IPS-20b (cell line): ENCODE data around the gene C1QTNF12.

Experiments
- H3K27ac ChIP-seq: one replicate; pipeline ENCODE4 v1.5.1; 2013; ENCODE audit warnings: low read length
- H3K27me3 ChIP-seq: 2 replicates; pipeline ENCODE4 v1.6.1; 2013; ENCODE audit warnings: mild to moderate bottlenecking, low read length, inconsistent platforms; ENCODE audit not compliant: insufficient read depth
- H3K36me3 ChIP-seq: 2 replicates; pipeline ENCODE4 v1.6.1; 2013; ENCODE audit warnings: low read depth, mild to moderate bottlenecking, inconsistent platforms, low read length, moderate library complexity; ENCODE audit not compliant: insufficient read depth
- H3K4me1 ChIP-seq: 2 replicates; pipeline ENCODE4 v1.6.1; 2013; ENCODE audit warnings: mild to moderate bottlenecking, control low read depth, inconsistent platforms, low read length, moderate library complexity; ENCODE audit not compliant: insufficient read depth
- H3K4me3 ChIP-seq: 2 replicates; pipeline ENCODE4 v1.5.1; 2013; ENCODE audit warnings: mild to moderate bottlenecking, low read length, inconsistent platforms
- H3K9ac ChIP-seq: 2 replicates; pipeline ENCODE4 v1.6.1; 2013; ENCODE audit warnings: low read depth, mild to moderate bottlenecking, inconsistent platforms, low read length, moderate library complexity
- H3K9me3 ChIP-seq: 2 replicates; pipeline ENCODE4 v1.6.1; 2013; ENCODE audit warnings: mild to moderate bottlenecking, low read depth, low read length, inconsistent platforms; ENCODE audit not compliant: insufficient read depth

C1QTNF12 gene

DNA sequence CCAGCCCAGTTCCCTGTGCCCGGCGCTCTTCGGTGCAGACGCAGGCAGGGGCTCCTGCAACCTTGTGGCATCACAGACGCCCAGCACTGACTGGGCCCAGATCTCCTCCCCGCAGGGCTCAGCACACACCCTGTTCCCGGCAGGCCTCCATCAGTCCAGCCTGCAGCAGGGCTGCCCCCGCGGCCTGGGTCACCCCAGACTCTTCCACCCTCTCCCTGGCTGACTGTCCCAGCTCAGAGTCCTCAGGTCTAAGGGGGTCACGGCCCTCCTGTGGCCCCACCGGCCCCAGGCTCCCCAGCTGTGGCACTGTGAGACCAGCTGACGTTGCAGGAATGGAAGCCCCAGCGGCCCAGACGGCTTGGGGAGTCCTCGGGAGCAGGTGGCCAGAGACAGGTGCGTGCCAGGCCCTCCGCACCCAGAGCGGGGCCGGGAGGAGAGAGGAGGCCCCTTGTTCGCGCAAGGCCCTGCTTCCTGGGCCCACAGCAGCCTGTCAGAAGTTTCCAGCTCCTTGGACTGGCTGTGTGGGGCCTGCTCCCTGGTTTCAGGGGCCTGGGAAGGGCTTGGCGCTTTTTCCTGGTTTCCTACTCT lies 10.3 kb downstream of the C1QTNF12 start:
- no peak overlapping the region for H3K27ac ChIP-seq
- no peaks in the 10 kb centered on the region for H3K4me1 ChIP-seq
- no peak overlapping the region for H3K9ac ChIP-seq

DNA sequence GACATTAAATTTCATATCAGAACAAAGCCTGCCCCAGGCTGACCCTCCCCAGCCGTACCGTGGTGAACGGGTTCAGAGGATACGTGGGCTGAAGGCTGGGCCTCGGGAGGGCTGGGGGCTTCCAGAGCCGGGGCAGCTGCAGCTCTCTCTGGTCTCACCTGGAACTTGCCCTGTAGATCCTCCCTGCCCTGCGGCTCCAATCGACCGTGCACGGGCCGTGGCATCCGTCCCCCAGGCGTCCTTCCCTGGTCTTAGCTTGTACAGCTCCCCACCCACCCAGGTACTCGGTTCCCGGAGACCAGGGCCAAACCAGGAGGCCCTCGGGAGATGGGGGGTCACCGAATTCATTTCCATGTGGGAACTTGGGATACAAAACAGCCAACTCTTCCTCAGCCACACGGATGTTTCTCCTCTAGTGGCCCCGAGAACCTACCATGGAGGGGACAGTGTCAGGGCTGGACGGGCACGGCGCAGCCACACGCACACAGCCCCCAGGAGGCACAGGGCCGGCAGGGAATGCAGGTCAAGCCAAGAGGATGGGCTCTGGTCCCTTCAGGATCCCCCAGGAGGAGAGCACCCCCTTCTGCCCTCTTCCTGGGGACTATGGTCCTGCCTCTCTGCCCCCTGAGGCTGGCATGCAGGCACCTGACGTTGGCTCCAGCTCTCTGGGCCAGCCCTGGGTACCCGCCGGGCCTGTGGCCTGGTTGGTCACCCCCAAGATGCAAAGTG lies 11.3 kb downstream of the C1QTNF12 start:
- Histone ChIP-seq H3K36me3 (no peaks in the 10 kb centered on the region), H3K4me3 (no peak overlapping the region), H3K9ac (no peak overlapping the region), H3K9me3 (no peaks in the 10 kb centered on the region), H3K4me1 (peaks cover 3% of the 10 kb centered on the region; the same call in 1 of the 2 replicates), H3K27ac (no peak overlapping the region), H3K27me3 (no peaks in the 10 kb centered on the region)

More for the DNA sequence above, 10.3 kb downstream of the C1QTNF12 start:
- H3K4me3 ChIP-seq: no peak overlapping the region
- H3K27me3 ChIP-seq: no peaks in the 10 kb centered on the region
- H3K36me3 ChIP-seq: no peaks in the 10 kb centered on the region
- no peaks in the 10 kb centered on the region for H3K9me3 ChIP-seq

DNA sequence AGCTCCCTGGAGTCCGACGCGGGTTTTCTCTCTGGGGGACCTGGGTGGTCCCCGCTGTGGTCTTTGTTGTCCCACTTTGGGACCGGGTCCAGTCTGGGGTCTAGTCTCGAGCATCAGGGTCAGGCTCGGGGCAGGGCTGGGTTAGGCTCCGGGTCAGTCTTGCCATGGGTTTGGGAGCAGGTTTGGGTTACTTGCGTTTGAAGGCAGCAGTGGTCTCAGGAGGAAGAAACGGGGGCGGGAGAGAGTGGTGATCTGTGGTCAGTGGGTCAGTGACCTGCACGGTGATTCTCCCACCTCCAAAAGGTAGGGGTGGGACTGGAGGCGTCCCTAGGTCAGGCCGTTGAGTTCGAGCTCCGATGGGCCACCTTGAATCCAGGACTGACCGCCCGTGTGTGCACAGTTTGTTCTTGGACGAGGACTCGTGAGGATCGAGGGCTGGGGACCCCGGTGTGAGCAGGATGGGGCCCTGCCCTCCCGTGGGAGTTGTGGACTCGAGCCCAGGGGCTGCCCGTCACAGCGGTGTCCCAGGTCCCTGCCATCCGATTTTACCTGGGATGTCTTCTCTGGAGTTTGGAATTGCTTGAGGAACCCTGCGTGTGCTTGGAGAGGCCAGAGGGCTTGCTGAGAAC lies 12.2 kb downstream of the C1QTNF12 start:
- H3K4me1 ChIP-seq: peaks cover 3% of the 10 kb centered on the region; the same call in 1 of the 2 replicates
- H3K9ac ChIP-seq: no peak overlapping the region
- no peaks in the 10 kb centered on the region for H3K36me3 ChIP-seq
- no peaks in the 10 kb centered on the region for H3K27me3 ChIP-seq
- H3K9me3 ChIP-seq: no peaks in the 10 kb centered on the region
- no peak overlapping the region for H3K27ac ChIP-seq
- H3K4me3 ChIP-seq: no peak overlapping the region

DNA sequence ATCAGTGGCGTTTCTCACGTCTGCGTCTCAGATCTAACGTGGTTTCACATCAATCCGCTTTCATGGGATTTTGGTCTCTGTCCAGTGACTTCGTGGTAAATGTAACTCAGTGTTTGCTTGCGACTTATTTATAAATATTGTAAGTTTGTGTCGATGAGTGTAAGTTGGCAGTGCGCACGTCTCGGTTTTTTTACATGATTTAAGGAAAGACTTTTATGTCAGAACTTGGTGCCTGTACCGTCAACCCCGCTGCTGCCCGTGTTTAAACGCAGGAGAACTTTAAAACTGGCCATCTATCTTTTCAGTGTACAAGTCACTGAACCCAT lies 13.0 kb downstream of the C1QTNF12 start:
- H3K9me3 ChIP-seq: no peaks in the 10 kb centered on the region
- H3K9ac ChIP-seq: no peak overlapping the region
- no peak overlapping the region for H3K27ac ChIP-seq
- H3K36me3 ChIP-seq: no peaks in the 10 kb centered on the region
- no peaks in the 10 kb centered on the region for H3K27me3 ChIP-seq
- peaks cover 3% of the 10 kb centered on the region; the same call in 1 of the 2 replicates for H3K4me1 ChIP-seq
- no peak overlapping the region for H3K4me3 ChIP-seq

DNA sequence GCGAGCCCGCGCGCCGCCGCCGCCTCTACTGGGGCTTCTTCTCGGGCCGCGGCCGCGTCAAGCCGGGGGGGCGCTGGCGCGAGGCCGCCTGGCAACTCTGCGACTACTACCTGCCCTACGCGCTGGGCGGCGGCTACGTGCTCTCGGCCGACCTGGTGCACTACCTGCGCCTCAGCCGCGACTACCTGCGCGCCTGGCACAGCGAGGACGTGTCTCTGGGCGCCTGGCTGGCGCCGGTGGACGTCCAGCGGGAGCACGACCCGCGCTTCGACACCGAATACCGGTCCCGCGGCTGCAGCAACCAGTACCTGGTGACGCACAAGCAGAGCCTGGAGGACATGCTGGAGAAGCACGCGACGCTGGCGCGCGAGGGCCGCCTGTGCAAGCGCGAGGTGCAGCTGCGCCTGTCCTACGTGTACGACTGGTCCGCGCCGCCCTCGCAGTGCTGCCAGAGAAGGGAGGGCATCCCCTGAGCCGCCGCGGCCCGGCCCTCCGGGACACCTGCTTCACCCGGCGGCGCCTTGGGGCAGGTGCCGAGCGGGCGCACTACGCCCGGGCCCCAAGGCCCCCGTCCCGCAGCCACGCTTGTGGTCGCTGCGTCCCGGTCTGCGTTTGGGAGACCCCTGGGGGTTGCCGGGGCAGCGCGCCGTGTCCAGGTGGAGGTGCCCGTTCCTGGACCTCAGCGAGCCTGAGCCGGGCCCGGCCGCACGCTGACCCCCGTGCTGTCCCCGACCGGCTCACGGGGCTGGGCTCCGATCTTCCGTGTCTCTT lies 13.5 kb downstream of the C1QTNF12 start:
- no peak overlapping the region for H3K4me3 ChIP-seq
- H3K4me1 ChIP-seq: peaks cover 3% of the 10 kb centered on the region; the same call in 1 of the 2 replicates
- no peaks in the 10 kb centered on the region for H3K9me3 ChIP-seq
- H3K27ac ChIP-seq: no peak overlapping the region
- H3K36me3 ChIP-seq: no peaks in the 10 kb centered on the region
- no peak overlapping the region for H3K9ac ChIP-seq
- no peaks in the 10 kb centered on the region for H3K27me3 ChIP-seq

- Histone ChIP-seq H3K27ac (peak within 1 kb of the TSS; percentile 11), H3K36me3 (peaks cover 5% of the 10 kb centered on the region; the same call in 1 of the 2 replicates), H3K4me1 (peaks cover 3% of the 10 kb centered on the region; the same call in 1 of the 2 replicates)
These were observed 14.2 kb downstream of the C1QTNF12 start, which contains the start of gene B3GALT6 for GRCh38 chr1:1232208-1232795. Gene B3GALT6 (plus strand): TSS chr1:1232237. CDS start chr1:1232279, 42 bp downstream.

DNA sequence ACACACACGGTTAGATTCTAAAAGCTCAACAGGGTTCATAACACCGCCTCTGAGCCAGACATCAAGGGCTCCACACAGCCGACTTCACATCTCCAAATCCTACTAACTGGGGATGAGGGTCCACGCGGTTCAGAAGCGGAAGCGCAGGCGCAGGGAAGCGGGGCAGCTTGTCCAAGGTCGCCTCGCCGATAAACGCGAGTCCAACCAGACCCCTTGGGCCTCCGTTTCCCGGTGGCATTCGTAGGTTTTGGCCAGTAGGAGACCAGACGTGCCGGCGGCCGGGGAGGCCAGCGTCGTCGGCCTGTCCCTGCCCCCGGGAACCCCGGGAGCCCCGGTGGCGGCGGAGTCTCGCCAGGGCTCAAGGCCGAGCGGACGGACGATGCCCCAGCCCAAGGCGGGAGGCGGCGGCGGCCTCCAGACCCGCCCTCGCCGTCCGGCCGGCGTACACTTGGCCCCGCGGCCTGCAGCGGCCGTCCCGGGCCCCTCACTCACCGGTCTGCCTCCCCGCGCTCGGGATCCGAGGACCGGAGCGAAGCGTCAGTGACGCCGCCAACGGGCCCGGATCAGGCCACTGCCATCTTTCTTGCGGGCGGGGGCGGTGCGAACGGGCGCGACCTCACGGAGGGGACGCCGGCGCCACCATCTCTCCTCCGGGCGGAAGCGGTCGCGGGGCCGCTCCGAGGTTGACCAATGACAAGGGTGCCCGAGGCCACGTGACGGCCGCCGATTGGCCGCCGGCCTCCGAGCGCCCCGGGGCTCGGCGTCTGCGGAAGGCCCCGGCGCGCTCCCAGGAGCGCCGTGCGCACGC lies 14.9 kb downstream of the C1QTNF12 start, which contains the start of gene SDF4:
Gene SDF4, minus strand, starts transcription at position 602 of the 808 bp plus-strand sequence. CDS start 3,229 bp downstream, outside the sequence.
- Histone ChIP-seq H3K27ac (peak within 1 kb of the TSS; percentile 11), H3K4me1 (peaks cover 3% of the 10 kb centered on the region; the same call in 1 of the 2 replicates), H3K36me3 (peaks cover 5% of the 10 kb centered on the region; the same call in 1 of the 2 replicates), H3K9ac (peak within 1 kb of the TSS; percentile 76), H3K9me3 (no peaks in the 10 kb centered on the region), H3K27me3 (no peaks in the 10 kb centered on the region), H3K4me3 (peak within 1 kb of the TSS; percentile 77)

More at GRCh38 chr1:1232208-1232795, 14.2 kb downstream of the C1QTNF12 start, which contains the start of gene B3GALT6:
- Histone ChIP-seq H3K9me3 (no peaks in the 10 kb centered on the region), H3K27me3 (no peaks in the 10 kb centered on the region), H3K4me3 (peak within 1 kb of the TSS; percentile 77), H3K9ac (peak within 1 kb of the TSS; percentile 76)

GRCh38 chr1:1230656-1231399 lies 15.7 kb downstream of the C1QTNF12 start:
- H3K36me3 ChIP-seq: peaks cover 5% of the 10 kb centered on the region; the same call in 1 of the 2 replicates
- H3K27ac ChIP-seq: peak overlapping the region; percentile 11
- peak overlapping the region; percentile 76 for H3K9ac ChIP-seq
- H3K9me3 ChIP-seq: no peaks in the 10 kb centered on the region
- no peaks in the 10 kb centered on the region for H3K27me3 ChIP-seq
- peaks cover 3% of the 10 kb centered on the region; the same call in 1 of the 2 replicates for H3K4me1 ChIP-seq
- peak overlapping the region; percentile 77 for H3K4me3 ChIP-seq

GRCh38 chr1:1229770-1230169 lies 16.8 kb downstream of the C1QTNF12 start:
- no peak overlapping the region for H3K9ac ChIP-seq
- no peaks in the 10 kb centered on the region for H3K27me3 ChIP-seq
- no peak overlapping the region for H3K4me3 ChIP-seq
- H3K27ac ChIP-seq: no peak overlapping the region
- no peaks in the 10 kb centered on the region for H3K9me3 ChIP-seq
- H3K36me3 ChIP-seq: peaks cover 8% of the 10 kb centered on the region; the same call in 1 of the 2 replicates
- H3K4me1 ChIP-seq: peaks cover 3% of the 10 kb centered on the region; the same call in 1 of the 2 replicates
